NCI-H446 treated with DMSO at 0.1 percent for 48 hours (cell line): ENCODE data around the gene FBXL15.

Experiments used
- DNase-seq: peaks from one replicate; lab custom pipeline; 2025; lab: John Stamatoyannopoulos, UW

Gene FBXL15

GRCh38 chr10:102457591-102458150 lies 37.0 kb downstream of the FBXL15 start:
- DNase-seq, result peak; percentile 10

- DNase-seq, result no peak
Measured at GRCh38 chr10:102458656-102459055, 38.0 kb downstream of the FBXL15 start.

GRCh38 chr10:102460836-102461186 lies 40.2 kb downstream of the FBXL15 start:
- DNase-seq, result no peak

GRCh38 chr10:102461187-102462054 lies 40.8 kb downstream of the FBXL15 start:
- peak; percentile 59 for DNase-seq

GRCh38 chr10:102462512-102463054 lies 41.9 kb downstream of the FBXL15 start:
- no peak for DNase-seq

- no peak for DNase-seq
Measured at GRCh38 chr10:102463983-102464382, 43.3 kb downstream of the FBXL15 start.

GRCh38 chr10:102465466-102465865 lies 44.8 kb downstream of the FBXL15 start:
- no peak for DNase-seq

- DNase-seq, result no peak
Measured at GRCh38 chr10:102467318-102467717, 46.7 kb downstream of the FBXL15 start.

GRCh38 chr10:102467971-102468438 lies 47.4 kb downstream of the FBXL15 start:
- DNase-seq, result no peak

- no peak for DNase-seq
Measured at GRCh38 chr10:102468683-102469082, 48.0 kb downstream of the FBXL15 start.

GRCh38 chr10:102470579-102471546 lies 50.2 kb downstream of the FBXL15 start:
- DNase-seq, result no peak
